K562 (cell line): ENCODE results near the gene HOXD9.

Source experiments
- JUNB ChIP-seq: fragments of 450-650 bp; formaldehyde crosslinking; conservative IDR thresholded peaks from 2 replicates; pipeline ENCODE4 v1.4.0; 2020; ENCODE audit warnings: mild to moderate bottlenecking
- MXI1 ChIP-seq: IDR thresholded peaks from 2 replicates; pipeline ENCODE4 v1.6.1; 2011; ENCODE audit warnings: low read depth, mild to moderate bottlenecking, improper control_type of control experiment, low read length
- NRF1 ChIP-seq, 2 experiments: fragments of 450-650 bp; IDR thresholded peaks in 1 of 2; conservative IDR thresholded peaks in 1 of 2; 2 replicates each; pipeline ENCODE4 v1.6.1; 2014; ENCODE audit warnings: mild to moderate bottlenecking in 2 of 2
- RAD21 ChIP-seq, 2 experiments: fragments of 250-450 bp in 1 of 2; fragments of 450-650 bp in 1 of 2; sonication (Bioruptor Pico) in 1 of 2; formaldehyde crosslinking in 1 of 2; IDR thresholded peaks in 1 of 2; conservative IDR thresholded peaks in 1 of 2; 2 replicates each; pipeline versions ENCODE4 v1.4.0 to v1.8.0; 2020 to 2022; ENCODE audit warnings: mild to moderate bottlenecking in 2 of 2, moderate library complexity in 1 of 2
- SMARCC2 ChIP-seq: fragments of 450-650 bp; IDR thresholded peaks from 2 replicates; pipeline ENCODE4 v1.6.1; 2017; ENCODE audit warnings: antibody characterized with exemption, moderate library complexity, mild to moderate bottlenecking, low read depth
- SNRNP70 ChIP-seq: fragments of 200-400 bp; formaldehyde crosslinking; optimal IDR thresholded peaks from 2 replicates; pipeline ENCODE3; 2017; ENCODE audit warnings: low read depth, low read length
- SP2 ChIP-seq: IDR thresholded peaks from 2 replicates; pipeline ENCODE4 v1.6.1; 2011; ENCODE audit warnings: mild to moderate bottlenecking, low read depth, low read length, moderate library complexity; ENCODE audit not compliant: poor library complexity, severe bottlenecking; ENCODE audit errors: extremely low read depth
- STAT5B ChIP-seq: fragments of 250-450 bp; sonication (Bioruptor Pico); IDR thresholded peaks from 2 replicates; pipeline ENCODE4 v1.8.0; 2021; ENCODE audit warnings: mild to moderate bottlenecking, inconsistent platforms
- TCF3 ChIP-seq: sonication (generic); formaldehyde crosslinking; IDR thresholded peaks from 2 replicates; pipeline ENCODE4 v1.4.0; 2020; ENCODE audit warnings: mild to moderate bottlenecking, missing genetic modification reagents
- ZBTB33 ChIP-seq: sonication (generic); formaldehyde crosslinking; IDR thresholded peaks from 2 replicates; pipeline ENCODE4 v1.8.1; 2023; ENCODE audit warnings: mild to moderate bottlenecking, missing genetic modification reagents
- ZFX ChIP-seq: sonication (generic); formaldehyde crosslinking; IDR thresholded peaks from 2 replicates; pipeline ENCODE4 v1.8.0; 2022; ENCODE audit warnings: mild to moderate bottlenecking, missing genetic modification reagents, moderate library complexity
- ZKSCAN8 ChIP-seq: fragments of 200-800 bp; sonication (Bioruptor generic); IDR thresholded peaks from 2 replicates; pipeline ENCODE4 v1.6.1; 2016; ENCODE audit warnings: missing genetic modification characterization, missing compliant biosample characterization
- TF ChIP-seq, protein P1 (sequence below), 3 experiments: IDR thresholded peaks in 2 of 3; conservative IDR thresholded peaks in 1 of 3; 2 replicates each; pipeline ENCODE4 v1.5.1; 2011 to 2012; ENCODE audit warnings: low read length in 3 of 3, mild to moderate bottlenecking in 3 of 3, control low read depth in 2 of 3, improper control_type of control experiment in 1 of 3, inconsistent platforms in 1 of 3, low read depth in 1 of 3, mixed read lengths in 1 of 3, moderate library complexity in 1 of 3; ENCODE audit not compliant: insufficient read depth in 2 of 3
- TF ChIP-seq, protein P2 (sequence below): fragments of 450-650 bp; formaldehyde crosslinking; IDR thresholded peaks from 2 replicates; pipeline ENCODE4 v1.4.0; 2020; ENCODE audit warnings: mild to moderate bottlenecking, mixed read lengths

- TF ChIP-seq NRF1 (conservative IDR thresholded peaks at IDR 0.05 in 1 of 2, IDR thresholded peaks at IDR 0.05 in 1 of 2) (no peak), TCF3 (CRISPR knock-in tag) (no peak), SMARCC2 (no peak), ZFX (CRISPR knock-in tag) (no peak), SP2 (no peak), SNRNP70 (no peak), ZBTB33 (CRISPR knock-in tag) (no peak), RAD21 (CRISPR knock-in tag; conservative IDR thresholded peaks at IDR 0.05 in 1 of 2, IDR thresholded peaks at IDR 0.05 in 1 of 2) (no peak), ZKSCAN8 (CRISPR knock-in tag) (no peak), MXI1 (no peak), JUNB (CRISPR knock-in tag) (no peak), STAT5B (CRISPR knock-in tag) (no peak)
- TF ChIP-seq, protein P1, sequence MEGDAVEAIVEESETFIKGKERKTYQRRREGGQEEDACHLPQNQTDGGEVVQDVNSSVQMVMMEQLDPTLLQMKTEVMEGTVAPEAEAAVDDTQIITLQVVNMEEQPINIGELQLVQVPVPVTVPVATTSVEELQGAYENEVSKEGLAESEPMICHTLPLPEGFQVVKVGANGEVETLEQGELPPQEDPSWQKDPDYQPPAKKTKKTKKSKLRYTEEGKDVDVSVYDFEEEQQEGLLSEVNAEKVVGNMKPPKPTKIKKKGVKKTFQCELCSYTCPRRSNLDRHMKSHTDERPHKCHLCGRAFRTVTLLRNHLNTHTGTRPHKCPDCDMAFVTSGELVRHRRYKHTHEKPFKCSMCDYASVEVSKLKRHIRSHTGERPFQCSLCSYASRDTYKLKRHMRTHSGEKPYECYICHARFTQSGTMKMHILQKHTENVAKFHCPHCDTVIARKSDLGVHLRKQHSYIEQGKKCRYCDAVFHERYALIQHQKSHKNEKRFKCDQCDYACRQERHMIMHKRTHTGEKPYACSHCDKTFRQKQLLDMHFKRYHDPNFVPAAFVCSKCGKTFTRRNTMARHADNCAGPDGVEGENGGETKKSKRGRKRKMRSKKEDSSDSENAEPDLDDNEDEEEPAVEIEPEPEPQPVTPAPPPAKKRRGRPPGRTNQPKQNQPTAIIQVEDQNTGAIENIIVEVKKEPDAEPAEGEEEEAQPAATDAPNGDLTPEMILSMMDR (IDR thresholded peaks at IDR 0.05 in 2 of 3, conservative IDR thresholded peaks at IDR 0.05 in 1 of 3; ENCODE audit: insufficient read depth in 2 of 3, low read depth in 1 of 3, low read length in 3 of 3): no peak
- TF ChIP-seq, protein P2, sequence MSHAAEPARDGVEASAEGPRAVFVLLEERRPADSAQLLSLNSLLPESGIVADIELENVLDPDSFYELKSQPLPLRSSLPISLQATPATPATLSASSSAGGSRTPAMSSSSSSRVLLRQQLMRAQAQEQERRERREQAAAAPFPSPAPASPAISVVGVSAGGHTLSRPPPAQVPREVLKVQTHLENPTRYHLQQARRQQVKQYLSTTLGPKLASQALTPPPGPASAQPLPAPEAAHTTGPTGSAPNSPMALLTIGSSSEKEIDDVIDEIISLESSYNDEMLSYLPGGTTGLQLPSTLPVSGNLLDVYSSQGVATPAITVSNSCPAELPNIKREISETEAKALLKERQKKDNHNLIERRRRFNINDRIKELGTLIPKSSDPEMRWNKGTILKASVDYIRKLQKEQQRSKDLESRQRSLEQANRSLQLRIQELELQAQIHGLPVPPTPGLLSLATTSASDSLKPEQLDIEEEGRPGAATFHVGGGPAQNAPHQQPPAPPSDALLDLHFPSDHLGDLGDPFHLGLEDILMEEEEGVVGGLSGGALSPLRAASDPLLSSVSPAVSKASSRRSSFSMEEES: no peak
Observed at GRCh38 chr2:176160986-176161824, 38.7 kb downstream of the HOXD9 start.
